HCT116 (cell line): Measurements from ENCODE around the gene GP1BA. TPM values are rescaled to one million over a fixed set of nuclear protein-coding genes. Genes with fewer than 3 reads are reported as not detected.

Experiments used
- ATAC-seq: fragments of 200-7000 bp; cut with Tn5 transposase; 2 replicates; pipeline ENCODE4 v1.9.1; 2020; ENCODE audit warnings: mild to moderate bottlenecking, moderate library complexity
- BruUV-seq: library from RNA; stranded (reverse); fragments of 400-500 nt; replicated peaks from 2 replicates; lab custom pipeline; 2021; lab: Mats Ljungman, UMichigan
- CTCF ChIA-PET: fragments of 300-600 bp; sonication (Branson Sonifier 250); formaldehyde crosslinking; loops from one replicate; lab custom pipeline; 2021; ENCODE audit warnings: antibody characterized with exemption; lab: Charles Lee
- POLR2A ChIA-PET: fragments of 300-600, 350-600 bp; sonication (Branson Sonifier 250); formaldehyde crosslinking; loops from one replicate; lab custom pipeline; 2021; ENCODE audit warnings: antibody characterized with exemption; lab: Charles Lee
- RAD21 ChIA-PET, 2 experiments: fragments of 300-600 bp; sonication (Branson Sonifier 250); formaldehyde crosslinking; loops; one replicate each; lab custom pipeline; 2023; ENCODE audit warnings: low total read pairs in 2 of 2; ENCODE audit not compliant: uncharacterized antibody in 2 of 2, unreplicated experiment in 2 of 2, low non-redundant PET in 1 of 2; lab: Charles Lee
- DNase-seq: peaks from one replicate; pipeline ENCODE4 v3.0.0-alpha.2; 2010; ENCODE audit warnings: low read depth, low spot score
- H2AFZ ChIP-seq: fragments of 200-600 bp; shearing (Covaris generic), sonication (generic); 2 replicates; pipeline ENCODE4 v1.6.1; 2017; ENCODE audit warnings: low read depth, mixed run types, mixed read lengths, antibody characterized with exemption, low read length; ENCODE audit not compliant: poor library complexity, severe bottlenecking
- H3K27ac ChIP-seq: 2 replicates; pipeline ENCODE4 v1.5.1; 2012; ENCODE audit warnings: low read depth, low read length
- H3K27me3 ChIP-seq: fragments of 200-600 bp; sonication (generic); 2 replicates; pipeline ENCODE4 v1.6.1; 2016; ENCODE audit warnings: mixed run types, low read length, mixed read lengths; ENCODE audit not compliant: insufficient read depth
- H3K36me3 ChIP-seq, 2 experiments: fragments of 200-500 bp in 1 of 2; fragments of 200-600 bp in 1 of 2; sonication (Bioruptor generic) in 1 of 2; sonication (generic) in 1 of 2; 2 replicates each; pipeline versions ENCODE4 v1.5.1 to v1.6.1; 2014 to 2016; ENCODE audit warnings: low read length in 2 of 2, inconsistent platforms in 1 of 2, mixed read lengths in 1 of 2, mixed run types in 1 of 2; ENCODE audit not compliant: insufficient read depth in 2 of 2, control insufficient read depth in 1 of 2
- H3K4me1 ChIP-seq, 2 experiments: fragments of 200-600 bp in 1 of 2; sonication (generic) in 1 of 2; 2 replicates each; pipeline versions ENCODE4 v1.5.1 to v1.6.1; 2012 to 2017; ENCODE audit warnings: low read length in 2 of 2, inconsistent platforms in 1 of 2, mild to moderate bottlenecking in 1 of 2, mixed read lengths in 1 of 2, mixed run types in 1 of 2, moderate library complexity in 1 of 2; ENCODE audit not compliant: insufficient read depth in 2 of 2, control insufficient read depth in 1 of 2
- H3K4me2 ChIP-seq: fragments of 200-600 bp; sonication (generic); 2 replicates; pipeline ENCODE4 v1.6.1; 2017; ENCODE audit warnings: mixed run types, low read length, mixed read lengths
- H3K4me3 ChIP-seq, 2 experiments: fragments of 200-600 bp in 1 of 2; sonication (generic) in 1 of 2; replicated peaks in 1 of 2; 2 replicates each; pipeline ENCODE4 v1.5.1; 2011 to 2016; ENCODE audit warnings: low read length in 2 of 2, control low read depth in 1 of 2, low read depth in 1 of 2, mild to moderate bottlenecking in 1 of 2, mixed read lengths in 1 of 2, mixed run types in 1 of 2
- H3K79me2 ChIP-seq: fragments of 200-600 bp; sonication (generic); 2 replicates; pipeline ENCODE4 v1.6.1; 2017; ENCODE audit warnings: mild to moderate bottlenecking, mixed run types, low read length, moderate library complexity, mixed read lengths; ENCODE audit not compliant: insufficient read depth
- H3K9ac ChIP-seq: fragments of 200-600 bp; sonication (generic); 2 replicates; pipeline ENCODE4 v1.6.1; 2016; ENCODE audit warnings: low read length, mixed read lengths
- H3K9me2 ChIP-seq: fragments of 200-600 bp; sonication (generic), shearing (Covaris generic); 2 replicates; pipeline ENCODE4 v1.6.1; 2017; ENCODE audit warnings: mixed run types, mild to moderate bottlenecking, moderate library complexity; ENCODE audit not compliant: insufficient read depth
- H3K9me3 ChIP-seq, 2 experiments: fragments of 200-500 bp in 1 of 2; fragments of 200-600 bp in 1 of 2; sonication (Bioruptor generic) in 1 of 2; sonication (generic) in 1 of 2; 2 replicates each; pipeline ENCODE4 v1.6.1; 2014 to 2017; ENCODE audit warnings: low read length in 2 of 2, mixed read lengths in 2 of 2, inconsistent platforms in 1 of 2, low read depth in 1 of 2, mild to moderate bottlenecking in 1 of 2, mixed run types in 1 of 2, moderate library complexity in 1 of 2; ENCODE audit not compliant: control insufficient read depth in 1 of 2, insufficient read depth in 1 of 2
- H4K20me1 ChIP-seq: fragments of 200-600 bp; sonication (generic), shearing (Covaris generic); 2 replicates; pipeline ENCODE4 v1.6.1; 2017; ENCODE audit warnings: mixed run types, mild to moderate bottlenecking, moderate library complexity; ENCODE audit not compliant: insufficient read depth
- CTCF ChIP-seq, 3 experiments: fragments of 200-600 bp in 1 of 3; sonication (generic) in 1 of 3; IDR thresholded peaks in 2 of 3; conservative IDR thresholded peaks in 1 of 3; 2 replicates each; pipeline ENCODE4 v1.5.1; 2012 to 2017; ENCODE audit warnings: low read depth in 2 of 3, low read length in 2 of 3, antibody characterized with exemption in 1 of 3, borderline replicate concordance in 1 of 3, control low read depth in 1 of 3, mild to moderate bottlenecking in 1 of 3, mixed read lengths in 1 of 3, mixed run types in 1 of 3, moderate library complexity in 1 of 3; ENCODE audit not compliant: insufficient read depth in 1 of 3
- ELF1 ChIP-seq: IDR thresholded peaks from 2 replicates; pipeline ENCODE4 v1.6.1; 2012; ENCODE audit warnings: low read depth, borderline replicate concordance
- EZH2 ChIP-seq: fragments of 200-600 bp; sonication (generic); IDR thresholded peaks from 2 replicates; pipeline ENCODE4 v1.6.1; 2017; ENCODE audit warnings: antibody characterized with exemption, mixed run types
- EZH2phosphoT487 ChIP-seq: fragments of 200-600 bp; IDR thresholded peaks from 2 replicates; pipeline ENCODE4 v1.6.1; 2018; ENCODE audit warnings: antibody characterized with exemption, borderline replicate concordance
- FOSL1 ChIP-seq: IDR thresholded peaks from 2 replicates; pipeline ENCODE4 v1.6.1; 2012; ENCODE audit warnings: low read depth
- JUND ChIP-seq: IDR thresholded peaks from 2 replicates; pipeline ENCODE4 v1.6.1; 2012
- POLR2A ChIP-seq: IDR thresholded peaks from 2 replicates; pipeline ENCODE4 v1.7.0; 2011; ENCODE audit warnings: borderline replicate concordance; ENCODE audit not compliant: insufficient read depth, insufficient read length; ENCODE audit errors: extremely low read depth
- POLR2AphosphoS5 ChIP-seq: IDR thresholded peaks from 2 replicates; pipeline ENCODE4 v1.6.1; 2011; ENCODE audit warnings: mild to moderate bottlenecking, low read depth, low read length, moderate library complexity
- SP1 ChIP-seq: IDR thresholded peaks from 2 replicates; pipeline ENCODE4 v1.6.1; 2012; ENCODE audit warnings: low read depth
- YY1 ChIP-seq: IDR thresholded peaks from 2 replicates; pipeline ENCODE4 v1.6.1; 2011; ENCODE audit warnings: low read length, low read depth, moderate library complexity, mild to moderate bottlenecking; ENCODE audit not compliant: insufficient replicate concordance; ENCODE audit errors: extremely low read depth
- ZFX ChIP-seq: fragments of 450-650 bp; IDR thresholded peaks from 2 replicates; pipeline ENCODE4 v1.6.1; 2017
- ZNF274 ChIP-seq: fragments of 200-500 bp; sonication (Bioruptor generic); IDR thresholded peaks from 2 replicates; pipeline ENCODE4 v1.6.1; 2014; ENCODE audit warnings: mild to moderate bottlenecking, low read depth, low read length, inconsistent platforms
- intact Hi-C: fragments of 100-400 bp; cut with micrococcal nuclease; formaldehyde crosslinking; loops from 2 replicates; pipeline ENCODE4 v1.10.0; 2022
- total RNA-seq: library from RNA; stranded (reverse); gene quantifications from one replicate; pipeline ENCODE4 v1.2.1, GENCODE V29; 2021; ENCODE audit not compliant: unreplicated experiment

GP1BA gene
- total RNA-seq, 1 experiment from 2014 or later = not detected

DNA sequence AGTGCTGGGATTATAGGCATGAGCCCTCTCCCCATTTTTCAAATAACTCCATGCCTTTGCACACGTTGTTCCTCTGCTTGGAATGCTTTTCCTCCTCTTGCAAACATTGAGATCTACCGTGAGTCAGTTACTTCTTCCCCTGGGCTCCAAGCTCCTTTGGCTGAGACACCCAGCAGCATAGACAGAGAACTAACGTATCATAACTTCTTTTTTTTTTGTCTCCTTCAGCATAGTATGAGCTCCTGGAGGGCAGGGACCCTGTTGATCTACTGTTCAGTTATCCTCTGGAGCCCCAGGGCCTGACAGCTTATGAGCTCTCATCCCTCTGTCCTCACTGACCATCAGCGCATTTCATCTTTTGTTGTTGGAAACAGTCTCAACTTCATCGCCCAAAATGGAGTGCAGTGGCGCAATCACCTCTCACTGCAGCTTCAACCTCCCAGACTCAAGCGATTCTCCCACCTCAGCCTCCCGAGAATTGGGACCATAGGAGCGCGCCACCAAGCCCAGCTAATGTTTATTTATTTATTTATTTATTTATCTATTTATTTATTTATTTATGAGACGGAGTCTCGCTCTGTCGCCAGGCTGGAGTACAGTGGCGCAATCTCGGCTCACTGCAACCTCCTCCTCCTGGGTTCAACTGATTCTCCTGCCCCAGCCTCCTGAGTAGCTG, 33.4 kb downstream of the GP1BA start:
- intact Hi-C loops = no loop called here
- Histone ChIP-seq H3K36me3 (peaks cover 0 to 13% of the 10 kb centered on the region in 2 experiments; a peak in 2 of 4 replicates), H3K4me3 (no peak overlapping the region), H4K20me1 (no peaks in the 10 kb centered on the region), H3K9me2 (no peaks in the 10 kb centered on the region), H3K79me2 (peaks cover 17% of the 10 kb centered on the region; the same call in 1 of the 2 replicates), H3K4me2 (peak overlapping the region; percentile 84; the same call in 1 of the 2 replicates), H3K27ac (peak overlapping the region; percentile 96; the same call in 1 of the 2 replicates), H3K27me3 (no peaks in the 10 kb centered on the region), H3K9me3 (no peaks in the 10 kb centered on the region), H3K9ac (no peak overlapping the region), H3K4me1 (peaks cover 20 to 36% of the 10 kb centered on the region in 2 experiments), H2AFZ (no peak overlapping the region)
- ATAC-seq (no peak), DNase-seq (no peak)
- BruUV-seq = no TSS peak
- CTCF ChIA-PET = no interaction called here
- TF ChIP-seq ELF1 (no peak), ZNF274 (no peak), POLR2AphosphoS5 (no peak), ZFX (no peak), YY1 (no peak), SP1 (no peak), FOSL1 (no peak), JUND (no peak), CTCF (IDR thresholded peaks at IDR 0.05 in 2 of 3, conservative IDR thresholded peaks at IDR 0.05 in 1 of 3; ENCODE audit: borderline replicate concordance in 1 of 3, insufficient read depth in 1 of 3, low read depth in 2 of 3, low read length in 2 of 3) (no peak), EZH2 (no peak), POLR2A (no peak), EZH2phosphoT487 (no peak)
- RAD21 ChIA-PET = no interaction called here
- POLR2A ChIA-PET = interaction anchor here (1.0 to 5.0 kb wide), 6 partner anchors 12 to 26 kb away, joined by 3 to 45 read pairs (median 14); partner anchors contain the start of genes ENO3, PFN1, RNF167 and SLC25A11
